ENCODE results near the gene RPS2. TPM values are rescaled to one million over a fixed set of nuclear protein-coding genes. Genes with fewer than 3 reads are reported as not detected.
A peak's percentile ranks its signal among the peaks of the same experiment; 100 is the strongest.

The RPS2 gene
- total RNA-seq, 1 experiment from 2014 or later = 4,836 TPM

DNA sequence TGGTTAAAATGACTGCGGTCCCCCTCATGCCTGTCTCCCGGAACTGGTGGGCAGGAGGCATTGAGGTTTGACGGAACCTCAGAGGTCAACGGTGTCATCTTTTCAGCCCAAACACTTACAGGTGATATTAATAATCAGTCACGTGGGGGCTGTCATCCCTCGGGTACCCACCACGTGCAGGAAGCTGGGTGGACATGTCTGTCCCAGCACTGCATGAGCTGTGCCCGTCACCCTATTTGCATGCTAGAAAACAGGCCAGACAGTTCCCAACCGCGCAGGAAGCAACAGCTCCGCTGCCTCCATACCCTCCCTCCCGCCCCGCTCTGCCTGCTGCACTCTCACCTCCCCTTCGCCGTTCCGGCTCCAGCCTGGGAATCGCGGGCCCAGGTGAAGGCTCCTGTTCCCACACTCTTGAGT, 26.5 kb upstream of the RPS2 start:
- Mint-ChIP-seq H3K27me3 (ENCODE audit: insufficient read depth, unreplicated experiment) (no peaks in the 10 kb centered on the region), H3K4me3 (ENCODE audit: unreplicated experiment) (no peak overlapping the region), H3K9me3 (ENCODE audit: unreplicated experiment) (no peaks in the 10 kb centered on the region), H3K27ac (ENCODE audit: low read depth, unreplicated experiment) (no peak overlapping the region), H3K36me3 (ENCODE audit: insufficient read depth, unreplicated experiment) (peaks cover 33% of the 10 kb centered on the region), H3K4me1 (ENCODE audit: insufficient read depth, unreplicated experiment) (peaks cover 18% of the 10 kb centered on the region)
- CTCF ChIA-PET = interaction anchor here (0.5 to 1.1 kb wide), 2 partner anchors 25 to 563 kb away, joined by 3 read pairs; no protein-coding TSS in a partner anchor
- intact Hi-C loops (cut with micrococcal nuclease) = no loop called here
- DNase-seq (ENCODE audit: unreplicated experiment) = no peak
- BruUV-seq (replicated peaks) = no TSS peak
- TF ChIP-seq, protein P1, sequence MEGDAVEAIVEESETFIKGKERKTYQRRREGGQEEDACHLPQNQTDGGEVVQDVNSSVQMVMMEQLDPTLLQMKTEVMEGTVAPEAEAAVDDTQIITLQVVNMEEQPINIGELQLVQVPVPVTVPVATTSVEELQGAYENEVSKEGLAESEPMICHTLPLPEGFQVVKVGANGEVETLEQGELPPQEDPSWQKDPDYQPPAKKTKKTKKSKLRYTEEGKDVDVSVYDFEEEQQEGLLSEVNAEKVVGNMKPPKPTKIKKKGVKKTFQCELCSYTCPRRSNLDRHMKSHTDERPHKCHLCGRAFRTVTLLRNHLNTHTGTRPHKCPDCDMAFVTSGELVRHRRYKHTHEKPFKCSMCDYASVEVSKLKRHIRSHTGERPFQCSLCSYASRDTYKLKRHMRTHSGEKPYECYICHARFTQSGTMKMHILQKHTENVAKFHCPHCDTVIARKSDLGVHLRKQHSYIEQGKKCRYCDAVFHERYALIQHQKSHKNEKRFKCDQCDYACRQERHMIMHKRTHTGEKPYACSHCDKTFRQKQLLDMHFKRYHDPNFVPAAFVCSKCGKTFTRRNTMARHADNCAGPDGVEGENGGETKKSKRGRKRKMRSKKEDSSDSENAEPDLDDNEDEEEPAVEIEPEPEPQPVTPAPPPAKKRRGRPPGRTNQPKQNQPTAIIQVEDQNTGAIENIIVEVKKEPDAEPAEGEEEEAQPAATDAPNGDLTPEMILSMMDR (IDR thresholded peaks at IDR 0.05; ENCODE audit: unreplicated experiment) = no peak
- POLR2A ChIA-PET = interaction anchor here (0.7 kb wide), 1 partner anchor 12 kb away, joined by 3 read pairs; no protein-coding TSS in a partner anchor

DNA sequence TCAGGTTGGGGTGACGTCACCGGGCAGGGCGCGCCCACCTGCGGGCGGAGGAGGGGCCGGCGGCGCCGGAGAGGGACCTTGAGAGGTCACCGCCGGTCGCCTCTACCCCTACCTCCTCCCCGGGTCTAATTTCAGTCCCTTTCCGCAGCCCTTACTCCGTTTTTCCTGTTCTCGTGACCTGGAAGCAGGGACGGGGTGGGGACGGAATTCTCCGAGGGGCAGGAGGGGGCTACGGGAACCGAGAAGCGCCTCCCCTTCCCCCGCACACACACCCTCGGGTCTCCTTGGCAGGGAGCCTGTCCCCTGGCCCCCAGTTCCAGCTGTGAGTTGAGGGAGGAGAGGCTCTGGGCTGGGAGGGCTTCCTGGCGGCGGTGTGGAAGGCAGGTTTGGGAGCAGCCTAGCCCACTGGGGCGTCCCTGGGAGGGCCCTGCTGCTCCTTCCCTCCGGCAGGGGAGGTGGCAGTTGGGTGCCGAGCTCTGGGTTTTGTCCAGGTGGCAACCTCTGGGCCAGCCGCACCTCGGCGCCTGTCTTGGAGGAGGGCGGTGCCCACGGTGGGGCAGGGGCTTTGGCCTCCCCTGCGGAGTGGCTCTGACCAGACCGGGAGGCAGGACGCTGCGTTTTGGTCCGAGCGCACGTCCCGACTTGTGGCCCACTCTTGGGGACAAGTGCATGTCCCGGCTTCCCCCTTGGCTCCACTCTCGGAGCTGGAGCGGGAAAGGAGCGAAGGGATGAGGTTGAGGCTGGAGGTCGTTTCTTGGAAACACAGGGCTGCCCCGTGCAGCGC, 25.9 kb upstream of the RPS2 start:
- H3K36me3 Mint-ChIP-seq (ENCODE audit: insufficient read depth, unreplicated experiment) = peaks cover 34% of the 10 kb centered on the region
- no peak overlapping the region for H3K4me3 Mint-ChIP-seq (ENCODE audit: unreplicated experiment)
- CTCF ChIA-PET = interaction anchor here (1.1 kb wide), 1 partner anchor 562 kb away, joined by 3 read pairs; no protein-coding TSS in a partner anchor
- intact Hi-C loops (cut with micrococcal nuclease) = no loop called here
- POLR2A ChIA-PET = interaction anchor here (0.7 kb wide), 2 partner anchors 11 to 48 kb away, joined by 3 to 4 read pairs; no protein-coding TSS in a partner anchor
- H3K27me3 Mint-ChIP-seq (ENCODE audit: insufficient read depth, unreplicated experiment) = no peaks in the 10 kb centered on the region
- peaks cover 17% of the 10 kb centered on the region for H3K4me1 Mint-ChIP-seq (ENCODE audit: insufficient read depth, unreplicated experiment)
- TF ChIP-seq, protein P1 (IDR thresholded peaks at IDR 0.05; ENCODE audit: unreplicated experiment) = no peak
- H3K9me3 Mint-ChIP-seq (ENCODE audit: unreplicated experiment) = no peaks in the 10 kb centered on the region
- no peak for DNase-seq (ENCODE audit: unreplicated experiment)
- H3K27ac Mint-ChIP-seq (ENCODE audit: low read depth, unreplicated experiment) = no peak overlapping the region
- no TSS peak for BruUV-seq (replicated peaks)

DNA sequence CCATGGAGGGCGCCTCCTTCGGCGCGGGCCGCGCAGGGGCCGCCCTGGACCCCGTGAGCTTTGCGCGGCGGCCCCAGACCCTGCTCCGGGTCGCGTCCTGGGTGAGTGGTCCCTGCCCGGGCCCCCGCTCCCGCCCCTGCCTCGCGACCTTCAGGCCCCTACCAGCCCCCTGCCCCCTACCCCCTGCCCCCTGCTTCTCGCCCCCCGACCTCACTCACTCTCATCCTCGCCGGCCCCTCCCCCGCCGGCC, 25.4 kb upstream of the RPS2 start:
- H3K4me1 Mint-ChIP-seq (ENCODE audit: insufficient read depth, unreplicated experiment) = peaks cover 12% of the 10 kb centered on the region
- POLR2A ChIA-PET = interaction anchor here (2.0 kb wide), 1 partner anchor 18 kb away, joined by 7 read pairs; no protein-coding TSS in a partner anchor
- no peak overlapping the region for H3K4me3 Mint-ChIP-seq (ENCODE audit: unreplicated experiment)
- TF ChIP-seq, protein P1 (IDR thresholded peaks at IDR 0.05; ENCODE audit: unreplicated experiment) = no peak
- CTCF ChIA-PET = interaction anchor here (1.1 kb wide), 1 partner anchor 561 kb away, joined by 3 read pairs; no protein-coding TSS in a partner anchor
- intact Hi-C loops (cut with micrococcal nuclease) = no loop called here
- H3K27me3 Mint-ChIP-seq (ENCODE audit: insufficient read depth, unreplicated experiment) = no peaks in the 10 kb centered on the region
- peaks cover 29% of the 10 kb centered on the region for H3K36me3 Mint-ChIP-seq (ENCODE audit: insufficient read depth, unreplicated experiment)
- H3K9me3 Mint-ChIP-seq (ENCODE audit: unreplicated experiment) = no peaks in the 10 kb centered on the region
- DNase-seq (ENCODE audit: unreplicated experiment) = no peak
- H3K27ac Mint-ChIP-seq (ENCODE audit: low read depth, unreplicated experiment) = no peak overlapping the region
- no TSS peak for BruUV-seq (replicated peaks)

DNA sequence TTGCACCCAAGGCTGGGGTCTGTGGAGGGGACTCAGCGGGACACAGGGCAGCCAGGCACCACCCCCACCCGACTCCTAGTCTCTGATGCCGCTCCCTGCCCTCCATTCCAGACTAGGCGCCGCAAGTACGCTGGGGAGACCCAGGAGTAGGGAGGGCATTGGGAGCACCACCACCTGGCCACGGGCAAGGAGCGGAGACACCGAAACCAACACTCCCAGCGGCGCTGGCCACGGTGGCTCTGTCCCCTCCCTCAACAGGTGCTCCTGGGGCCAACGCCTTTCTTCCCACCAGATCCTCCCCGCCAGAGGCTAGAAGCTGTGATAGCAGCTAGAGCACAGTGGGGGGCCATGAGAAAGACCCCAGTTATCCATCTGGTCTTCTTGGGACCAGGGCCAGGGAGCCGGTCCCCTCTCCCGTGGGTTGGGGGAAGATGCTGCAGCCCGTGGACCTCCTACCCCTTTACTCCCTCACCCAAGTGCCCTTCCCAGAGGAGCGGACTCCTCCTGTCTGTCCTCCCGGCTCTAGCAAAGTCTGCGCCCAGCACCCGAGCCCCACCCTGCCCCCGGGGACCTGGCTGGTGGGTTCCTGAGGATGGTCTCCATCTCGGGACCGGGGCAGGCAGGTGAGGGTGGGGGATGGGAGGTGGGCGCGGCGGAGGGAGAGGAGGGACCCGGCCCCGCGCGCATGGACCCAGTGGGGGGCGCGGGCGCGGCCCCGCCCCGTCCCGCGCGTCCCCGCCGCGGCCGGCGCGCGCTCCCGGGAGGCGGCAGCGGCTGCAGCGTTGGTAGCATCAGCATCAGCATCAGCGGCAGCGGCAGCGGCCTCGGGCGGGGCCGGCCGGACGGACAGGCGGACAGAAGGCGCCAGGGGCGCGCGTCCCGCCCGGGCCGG, 24.8 kb upstream of the RPS2 start, which contains the start of gene SYNGR3:
TSS of gene SYNGR3 (plus strand) at position 762 of the 892 bp plus-strand sequence. CDS start 133 bp downstream, outside the sequence.
- no TSS peak for BruUV-seq (replicated peaks)
- CTCF ChIA-PET = interaction anchor here (0.7 kb wide), 1 partner anchor 163 kb away, joined by 4 read pairs; no protein-coding TSS in a partner anchor

More for the DNA sequence above, 24.8 kb upstream of the RPS2 start, which contains the start of gene SYNGR3:
- intact Hi-C loops (cut with micrococcal nuclease) = no loop called here
- Mint-ChIP-seq H3K36me3 (ENCODE audit: insufficient read depth, unreplicated experiment) (peaks cover 27% of the 10 kb centered on the region), H3K27me3 (ENCODE audit: insufficient read depth, unreplicated experiment) (no peaks in the 10 kb centered on the region), H3K9me3 (ENCODE audit: unreplicated experiment) (no peaks in the 10 kb centered on the region), H3K4me1 (ENCODE audit: insufficient read depth, unreplicated experiment) (peaks cover 12% of the 10 kb centered on the region), H3K27ac (ENCODE audit: low read depth, unreplicated experiment) (peak within 1 kb of the TSS; percentile 35), H3K4me3 (ENCODE audit: unreplicated experiment) (peak within 1 kb of the TSS; percentile 49)
- POLR2A ChIA-PET = interaction anchor here (0.6 to 2.0 kb wide), 4 partner anchors 11 to 25 kb away, joined by 3 to 7 read pairs (median 3); partner anchors contain the start of gene RPS2
- TF ChIP-seq, protein P1 (IDR thresholded peaks at IDR 0.05; ENCODE audit: unreplicated experiment) = no peak
- no peak for DNase-seq (ENCODE audit: unreplicated experiment)

Measured in MCF 10A (cell line).